Coronary artery (tissue), 2 donors: ENCODE data around the gene GBP7.
"Not testable (repeated sequence)": the region's sequence is repeated elsewhere in the genome, so short reads cannot be mapped to it uniquely, and the experiment has no call there.

Experiments
- DNase-seq: peaks from one replicate; pipeline ENCODE4 v3.0.0-alpha.2; 2017; ENCODE audit warnings: low spot score
- H3K27ac ChIP-seq, 2 donors: fragments of 200-600 bp; sonication (generic); one replicate each; pipeline ENCODE4 v1.5.1; 2016 to 2019
- H3K4me3 ChIP-seq: fragments of 200-600 bp; sonication (generic); 2 replicates; pipeline ENCODE4 v1.5.1; 2016; ENCODE audit warnings: mild to moderate bottlenecking, moderate library complexity
- CTCF ChIP-seq: fragments of 200-600 bp; sonication (generic); IDR thresholded peaks from one replicate; pipeline ENCODE4 v1.5.1; 2019; ENCODE audit warnings: antibody characterized with exemption

GBP7 gene

DNA sequence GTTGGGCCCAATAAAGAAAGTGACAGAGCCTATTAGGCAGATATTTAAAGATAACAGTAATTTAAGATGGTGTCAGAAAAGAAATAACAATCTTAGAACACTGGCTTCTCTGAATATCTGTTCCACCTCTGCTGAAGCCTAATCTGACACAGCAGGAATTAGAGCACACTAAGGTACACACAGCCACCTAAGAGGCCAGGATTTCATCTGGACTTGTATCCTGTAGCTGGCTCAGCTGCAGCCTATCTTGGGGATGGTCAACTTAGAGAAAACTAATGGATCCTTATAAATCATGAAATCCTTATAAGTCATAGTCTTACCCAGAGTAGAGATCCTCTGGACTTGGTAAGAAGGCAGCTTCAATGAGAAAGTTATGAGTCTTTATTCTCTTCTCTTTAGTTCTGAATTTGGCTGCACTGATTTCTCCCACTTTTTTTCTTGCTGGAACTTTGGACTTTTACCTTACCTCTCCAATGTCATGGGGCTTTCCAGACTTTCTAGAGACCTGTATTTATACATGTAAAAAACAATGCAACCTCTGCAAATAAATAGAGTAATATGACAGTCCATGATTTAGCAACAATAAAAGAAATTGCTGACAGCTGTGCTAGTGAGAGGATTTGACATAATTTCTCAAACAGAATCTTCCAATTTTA, at the start of gene GBP7:
Gene GBP7, minus strand, starts transcription at position 403 of the 656 bp plus-strand sequence. CDS start 4,068 bp downstream, outside the sequence.
- Histone ChIP-seq H3K27ac (no peak within 1 kb of the TSS), H3K4me3 (no peak within 1 kb of the TSS)
- TF ChIP-seq CTCF = no peak
- no peak for DNase-seq

DNA sequence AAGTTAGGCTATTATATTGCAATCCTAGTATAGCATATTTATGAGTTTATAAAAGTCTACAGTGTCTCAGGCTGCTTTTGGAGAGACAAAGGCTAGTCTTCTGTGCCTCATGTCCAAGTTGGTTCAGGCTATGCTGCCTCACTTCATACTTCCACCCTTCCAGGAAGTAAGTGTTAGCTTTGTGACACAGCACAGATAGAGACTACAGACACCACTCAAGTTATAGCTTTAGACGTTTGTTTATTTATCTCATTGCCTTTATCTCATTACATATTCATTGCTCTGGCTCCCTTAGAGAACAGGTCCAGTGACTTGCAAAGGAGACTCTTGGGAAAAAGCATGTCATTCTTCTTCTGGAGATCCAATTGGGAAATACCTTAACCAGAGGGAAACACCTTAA, 45.5 kb upstream of the GBP7 start:
- no peak for TF ChIP-seq CTCF
- no peak overlapping the region for H3K27ac ChIP-seq
- H3K4me3 ChIP-seq = no peak overlapping the region
- no peak for DNase-seq

DNA sequence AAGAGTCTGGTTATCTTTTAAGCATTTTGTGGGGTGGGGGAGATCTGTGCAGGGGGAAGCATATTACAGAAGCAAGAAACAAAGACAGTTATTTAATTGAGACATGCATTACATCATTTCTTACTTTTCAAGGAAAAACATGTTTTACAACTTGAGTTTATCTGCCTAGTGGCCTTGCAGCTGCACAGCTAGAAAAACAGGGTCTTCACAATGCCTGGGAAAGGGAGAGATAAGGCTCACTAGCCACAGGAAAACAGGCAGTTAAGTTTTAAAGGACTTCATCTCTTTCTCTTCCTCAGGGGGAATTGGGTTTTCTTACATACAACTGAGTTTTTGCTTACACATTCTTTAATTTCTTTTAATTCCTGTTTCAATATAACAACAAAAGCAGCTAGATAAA, 44.0 kb upstream of the GBP7 start:
- H3K27ac ChIP-seq, H3K4me3 ChIP-seq, DNase-seq: not testable (repeated sequence)

- H3K4me3 ChIP-seq, H3K27ac ChIP-seq, DNase-seq: not testable (repeated sequence)
These were observed 43.1 kb upstream of the GBP7 start for GRCh38 chr1:89218941-89219340.

DNA sequence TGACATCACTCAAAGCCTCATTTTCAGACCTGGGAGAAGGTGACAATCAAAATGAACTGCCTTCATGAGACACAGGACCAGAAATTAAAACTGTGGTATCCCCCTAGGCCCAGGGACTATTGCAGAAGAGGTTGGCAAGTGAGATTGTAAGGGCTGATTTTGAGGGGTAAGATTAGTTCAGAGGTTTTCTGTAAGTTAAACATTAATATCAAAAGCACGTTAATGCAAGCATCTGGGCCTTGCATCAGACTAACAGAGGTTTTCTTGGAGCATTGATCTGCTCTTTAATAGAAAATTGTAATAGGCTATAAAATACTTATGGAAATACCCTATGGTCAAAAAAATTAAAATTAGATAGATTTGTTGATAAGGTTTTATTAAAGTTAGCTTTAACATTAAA, 37.5 kb upstream of the GBP7 start:
- DNase-seq = no peak
- Histone ChIP-seq H3K4me3 (no peak overlapping the region), H3K27ac (no peak overlapping the region)
- no peak for TF ChIP-seq CTCF

GRCh38 chr1:89211035-89211634, 35.3 kb upstream of the GBP7 start:
- Histone ChIP-seq H3K4me3 (no peak overlapping the region), H3K27ac (no peak overlapping the region)
- TF ChIP-seq CTCF = no peak
- no peak for DNase-seq

- TF ChIP-seq CTCF = no peak
- no peak overlapping the region for H3K4me3 ChIP-seq
- no peak overlapping the region for H3K27ac ChIP-seq
- no peak for DNase-seq
These were observed 30.6 kb upstream of the GBP7 start for GRCh38 chr1:89206373-89206772.

DNA sequence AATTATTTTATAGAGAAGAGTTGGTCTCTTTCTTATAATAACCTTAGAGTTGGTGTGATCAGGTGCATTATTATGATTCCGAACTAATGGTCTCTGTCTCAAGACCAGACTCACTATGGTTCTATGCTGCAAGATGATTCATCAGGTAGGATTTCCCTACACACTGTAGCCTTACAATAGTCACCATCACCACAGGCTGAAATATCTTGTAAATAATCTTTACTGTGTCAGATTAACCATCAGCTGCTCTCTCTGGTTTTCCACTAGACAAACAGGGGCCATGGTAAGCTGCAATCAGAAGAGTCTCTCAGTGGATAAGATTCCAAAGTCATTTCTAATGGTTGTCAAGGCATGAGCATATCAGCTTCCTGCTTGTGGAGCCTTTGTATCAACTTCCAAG, 27.4 kb upstream of the GBP7 start:
- H3K27ac ChIP-seq = no peak overlapping the region
- H3K4me3 ChIP-seq = no peak overlapping the region
- DNase-seq = no peak
- no peak for TF ChIP-seq CTCF
